ENCODE measurements around the gene PLA2G7.

DNA sequence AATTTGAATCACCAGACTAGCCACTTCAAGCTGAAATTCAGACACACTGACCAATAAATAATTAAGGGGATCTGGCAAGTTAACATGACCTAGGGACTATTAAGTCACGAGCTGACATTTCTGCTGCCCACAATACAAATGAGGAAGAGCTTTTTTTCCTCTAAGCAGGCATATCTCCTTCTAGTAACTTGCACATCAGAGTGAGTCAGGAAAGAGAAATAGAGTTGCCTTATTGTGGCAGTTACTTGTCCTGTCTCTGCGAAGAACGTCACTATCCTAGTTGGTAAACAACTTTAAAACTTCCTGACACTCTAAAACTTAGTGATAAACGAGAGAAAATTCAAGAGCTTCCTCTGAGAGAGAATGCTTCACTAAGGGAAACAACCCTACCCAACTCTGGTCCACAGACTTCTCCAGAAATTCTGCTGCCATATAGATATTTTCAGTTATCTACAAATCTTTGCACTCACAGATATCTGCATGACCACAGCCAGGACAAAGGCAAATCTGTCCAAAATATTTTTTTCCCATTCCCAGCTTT lies 4.2 kb downstream of the PLA2G7 start:
- TF ChIP-seq, protein P1, sequence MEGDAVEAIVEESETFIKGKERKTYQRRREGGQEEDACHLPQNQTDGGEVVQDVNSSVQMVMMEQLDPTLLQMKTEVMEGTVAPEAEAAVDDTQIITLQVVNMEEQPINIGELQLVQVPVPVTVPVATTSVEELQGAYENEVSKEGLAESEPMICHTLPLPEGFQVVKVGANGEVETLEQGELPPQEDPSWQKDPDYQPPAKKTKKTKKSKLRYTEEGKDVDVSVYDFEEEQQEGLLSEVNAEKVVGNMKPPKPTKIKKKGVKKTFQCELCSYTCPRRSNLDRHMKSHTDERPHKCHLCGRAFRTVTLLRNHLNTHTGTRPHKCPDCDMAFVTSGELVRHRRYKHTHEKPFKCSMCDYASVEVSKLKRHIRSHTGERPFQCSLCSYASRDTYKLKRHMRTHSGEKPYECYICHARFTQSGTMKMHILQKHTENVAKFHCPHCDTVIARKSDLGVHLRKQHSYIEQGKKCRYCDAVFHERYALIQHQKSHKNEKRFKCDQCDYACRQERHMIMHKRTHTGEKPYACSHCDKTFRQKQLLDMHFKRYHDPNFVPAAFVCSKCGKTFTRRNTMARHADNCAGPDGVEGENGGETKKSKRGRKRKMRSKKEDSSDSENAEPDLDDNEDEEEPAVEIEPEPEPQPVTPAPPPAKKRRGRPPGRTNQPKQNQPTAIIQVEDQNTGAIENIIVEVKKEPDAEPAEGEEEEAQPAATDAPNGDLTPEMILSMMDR (conservative IDR thresholded peaks at IDR 0.05; ENCODE audit: low read length) = no peak
- TF ChIP-seq EZH2phosphoT487 (IDR thresholded peaks at IDR 0.05; ENCODE audit: borderline replicate concordance, low read depth, low read length) = no peak

All from OCI-LY7 (cell line).